Omental fat pad (tissue), 4 donors: ENCODE data around the gene CERT1. TPM values are rescaled to one million over a fixed set of nuclear protein-coding genes. Genes with fewer than 3 reads are reported as not detected.

Source experiments
- ATAC-seq: fragments of 150-250 bp; one replicate; pipeline ENCODE4 v1.9.1; 2016; ENCODE audit warnings: mild to moderate bottlenecking, moderate library complexity; ENCODE audit not compliant: low FRiP score
- DNase-seq: peaks from one replicate; pipeline ENCODE4 v3.0.0-alpha.2; 2019; ENCODE audit warnings: low spot score
- CTCF ChIP-seq, 3 donors: fragments of 450-650 bp; IDR thresholded peaks; one replicate each; pipeline ENCODE4 v1.5.1; 2016 to 2017; ENCODE audit warnings: antibody characterized with exemption in 3 of 3, mild to moderate bottlenecking in 3 of 3, moderate library complexity in 2 of 3
- total RNA-seq, 4 donors: library from RNA; depleted of rRNA; stranded (reverse); fragments of >200 nt; gene quantifications; one replicate each; pipeline ENCODE4 v1.1.0, GENCODE V29; 2016

CERT1 gene
- total RNA-seq, 4 donors from 2014 or later = 36.2 to 71.3 (median 53.7) TPM

- DNase-seq (no peak), ATAC-seq (no peak)
- no peak for TF ChIP-seq CTCF (IDR thresholded peaks at IDR 0.05)
These were observed 131.3 kb downstream of the CERT1 start for GRCh38 chr5:75380099-75380498.

- ATAC-seq (no peak), DNase-seq (no peak)
- no peak for TF ChIP-seq CTCF (IDR thresholded peaks at IDR 0.05)
These were observed 136.0 kb downstream of the CERT1 start for GRCh38 chr5:75375414-75375813.

GRCh38 chr5:75374394-75374814 is 137.0 kb downstream of the CERT1 start:
- ATAC-seq = no peak
- no peak for DNase-seq
- no peak for TF ChIP-seq CTCF (IDR thresholded peaks at IDR 0.05)

- ATAC-seq = no peak
- no peak for TF ChIP-seq CTCF (IDR thresholded peaks at IDR 0.05)
These were observed 137.6 kb downstream of the CERT1 start for GRCh38 chr5:75373862-75374261.

GRCh38 chr5:75368391-75368790 is 143.0 kb downstream of the CERT1 start:
- TF ChIP-seq CTCF (IDR thresholded peaks at IDR 0.05) = no peak
- no peak for ATAC-seq
- no peak for DNase-seq

More at GRCh38 chr5:75373862-75374261, 137.6 kb downstream of the CERT1 start:
- no peak for DNase-seq

- ATAC-seq (no peak), DNase-seq (no peak)
- TF ChIP-seq CTCF (IDR thresholded peaks at IDR 0.05) = no peak
These were observed 144.0 kb downstream of the CERT1 start for GRCh38 chr5:75367401-75367800.

GRCh38 chr5:75366787-75367186 is 144.6 kb downstream of the CERT1 start:
- ATAC-seq (no peak), DNase-seq (no peak)
- no peak for TF ChIP-seq CTCF (IDR thresholded peaks at IDR 0.05)
